Mononuclear cell (primary cell): Measurements from ENCODE around the gene FANCI. TPM values are rescaled to one million over a fixed set of nuclear protein-coding genes. Genes with fewer than 3 reads are reported as not detected.

Experiments
- H3K27me3 ChIP-seq: 2 replicates; pipeline ENCODE4 v1.6.0; 2011; ENCODE audit warnings: low read length, control low read depth; ENCODE audit not compliant: insufficient read depth
- H3K4me1 ChIP-seq: 2 replicates; pipeline ENCODE4 v1.5.1; 2011; ENCODE audit warnings: mild to moderate bottlenecking, low read length, control low read depth; ENCODE audit not compliant: insufficient read depth
- H3K4me3 ChIP-seq: 2 replicates; pipeline ENCODE4 v1.5.1; 2011; ENCODE audit warnings: mild to moderate bottlenecking, low read length, moderate library complexity
- H3K9me3 ChIP-seq: 2 replicates; pipeline ENCODE4 v1.5.1; 2011; ENCODE audit warnings: low read depth, mild to moderate bottlenecking, control low read depth, low read length
- total RNA-seq: library from RNA; depleted of rRNA; stranded (reverse); fragments of >200 nt; gene quantifications from one replicate; pipeline ENCODE4 v1.2.3, GENCODE V29; 2012

The FANCI gene
- total RNA-seq, 1 donor = 11.5 TPM

DNA sequence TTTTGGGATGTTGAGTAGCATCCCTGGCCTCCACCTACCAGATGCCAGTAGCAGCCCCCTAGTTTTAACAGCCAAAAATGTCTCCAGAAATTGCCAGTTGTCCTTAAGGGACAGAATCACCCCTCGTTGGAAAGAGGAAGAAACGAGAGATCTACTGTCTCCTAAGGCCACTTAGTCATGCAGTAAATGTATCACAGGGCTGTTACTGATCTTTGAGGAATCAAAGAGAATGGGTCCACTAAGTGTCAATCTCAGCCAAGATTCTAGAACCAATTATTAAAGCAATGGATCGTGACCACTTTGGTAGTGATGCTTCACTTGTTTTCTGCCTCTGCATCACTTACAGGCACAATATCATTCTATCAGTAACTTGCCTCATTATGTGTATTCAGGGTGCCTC is 64.5 kb downstream of the FANCI start:
- Histone ChIP-seq H3K4me1 (no peaks in the 10 kb centered on the region), H3K9me3 (no peaks in the 10 kb centered on the region), H3K27me3 (no peaks in the 10 kb centered on the region), H3K4me3 (no peak overlapping the region)

- Histone ChIP-seq H3K27me3 (no peaks in the 10 kb centered on the region), H3K4me1 (no peaks in the 10 kb centered on the region), H3K9me3 (no peaks in the 10 kb centered on the region), H3K4me3 (no peak overlapping the region)
Observed at GRCh38 chr15:89309993-89310392, 66.2 kb downstream of the FANCI start.

- H3K9me3 ChIP-seq = no peaks in the 10 kb centered on the region
- H3K27me3 ChIP-seq = no peaks in the 10 kb centered on the region
- H3K4me3 ChIP-seq = no peak overlapping the region
- H3K4me1 ChIP-seq = no peaks in the 10 kb centered on the region
Observed at GRCh38 chr15:89315375-89315929, 71.7 kb downstream of the FANCI start.

DNA sequence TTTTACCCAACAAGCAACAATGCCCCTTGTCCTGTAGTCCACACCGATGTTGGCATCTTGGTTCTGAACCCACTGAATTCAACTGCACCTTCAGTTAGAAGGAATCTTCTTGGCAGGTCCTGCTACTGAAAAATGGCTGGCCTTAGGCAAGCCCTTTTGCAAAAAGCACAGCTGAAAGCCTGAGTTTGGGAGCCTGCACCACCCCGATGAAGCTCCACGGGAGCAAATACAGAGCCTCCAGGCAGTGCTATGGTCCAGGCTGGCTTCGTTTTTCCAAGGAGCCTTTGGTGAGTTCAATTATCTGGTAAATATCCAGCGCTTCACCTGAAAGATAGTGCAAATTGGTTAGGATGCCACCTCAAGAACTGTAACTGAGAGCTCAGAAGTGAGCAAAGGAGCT is 72.7 kb downstream of the FANCI start:
- Histone ChIP-seq H3K27me3 (no peaks in the 10 kb centered on the region), H3K4me3 (no peak overlapping the region), H3K9me3 (no peaks in the 10 kb centered on the region), H3K4me1 (no peaks in the 10 kb centered on the region)

DNA sequence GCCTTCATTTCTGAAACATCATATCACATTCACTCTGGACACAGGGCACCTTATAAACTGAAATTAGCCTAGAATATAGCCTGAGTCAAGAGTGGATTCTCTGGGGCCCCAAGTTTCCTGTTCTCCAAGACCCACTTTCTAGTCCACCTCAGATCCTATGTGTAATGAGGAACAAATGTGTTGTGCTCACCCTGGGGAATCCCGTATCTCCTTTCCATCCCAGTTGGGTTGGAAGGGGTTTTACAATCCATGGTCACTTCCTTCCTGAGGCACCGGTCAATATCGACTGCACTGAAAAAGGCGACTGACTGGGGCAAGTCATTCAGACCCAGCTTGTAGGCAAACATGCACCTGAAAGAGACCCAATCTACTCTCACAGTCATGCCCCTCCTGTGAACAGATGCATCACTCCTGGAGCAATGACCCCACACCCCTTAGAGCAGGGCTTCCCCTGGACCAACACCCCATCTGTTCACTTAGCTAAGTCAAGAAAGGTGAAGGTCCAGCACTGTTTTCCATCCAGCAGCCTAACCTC is 73.5 kb downstream of the FANCI start:
- no peak overlapping the region for H3K4me3 ChIP-seq
- no peaks in the 10 kb centered on the region for H3K4me1 ChIP-seq
- H3K9me3 ChIP-seq = no peaks in the 10 kb centered on the region
- no peaks in the 10 kb centered on the region for H3K27me3 ChIP-seq

GRCh38 chr15:89319678-89320077 is 75.9 kb downstream of the FANCI start:
- Histone ChIP-seq H3K27me3 (no peaks in the 10 kb centered on the region), H3K4me3 (no peak overlapping the region), H3K4me1 (no peaks in the 10 kb centered on the region), H3K9me3 (no peaks in the 10 kb centered on the region)

DNA sequence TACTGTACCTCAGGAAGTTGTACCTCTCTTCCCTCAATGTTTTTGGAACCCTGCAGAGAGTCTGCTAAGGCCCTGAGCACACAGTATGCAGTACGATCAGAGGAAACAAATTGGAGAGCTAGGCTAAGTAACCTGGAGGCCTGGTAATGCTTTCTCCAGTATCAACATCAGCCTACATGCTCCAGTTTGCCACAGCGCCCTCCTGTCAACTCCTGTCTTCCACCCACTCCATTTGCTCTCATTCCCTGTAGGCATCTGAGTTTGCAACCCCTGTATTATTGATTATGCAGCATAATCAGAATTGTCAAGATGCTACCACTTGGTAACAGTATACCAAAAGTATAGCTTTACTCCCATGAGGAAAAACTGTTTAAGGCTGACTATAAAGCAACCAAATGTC is 76.4 kb downstream of the FANCI start:
- no peak overlapping the region for H3K4me3 ChIP-seq
- H3K4me1 ChIP-seq = no peaks in the 10 kb centered on the region
- H3K27me3 ChIP-seq = no peaks in the 10 kb centered on the region
- no peaks in the 10 kb centered on the region for H3K9me3 ChIP-seq

DNA sequence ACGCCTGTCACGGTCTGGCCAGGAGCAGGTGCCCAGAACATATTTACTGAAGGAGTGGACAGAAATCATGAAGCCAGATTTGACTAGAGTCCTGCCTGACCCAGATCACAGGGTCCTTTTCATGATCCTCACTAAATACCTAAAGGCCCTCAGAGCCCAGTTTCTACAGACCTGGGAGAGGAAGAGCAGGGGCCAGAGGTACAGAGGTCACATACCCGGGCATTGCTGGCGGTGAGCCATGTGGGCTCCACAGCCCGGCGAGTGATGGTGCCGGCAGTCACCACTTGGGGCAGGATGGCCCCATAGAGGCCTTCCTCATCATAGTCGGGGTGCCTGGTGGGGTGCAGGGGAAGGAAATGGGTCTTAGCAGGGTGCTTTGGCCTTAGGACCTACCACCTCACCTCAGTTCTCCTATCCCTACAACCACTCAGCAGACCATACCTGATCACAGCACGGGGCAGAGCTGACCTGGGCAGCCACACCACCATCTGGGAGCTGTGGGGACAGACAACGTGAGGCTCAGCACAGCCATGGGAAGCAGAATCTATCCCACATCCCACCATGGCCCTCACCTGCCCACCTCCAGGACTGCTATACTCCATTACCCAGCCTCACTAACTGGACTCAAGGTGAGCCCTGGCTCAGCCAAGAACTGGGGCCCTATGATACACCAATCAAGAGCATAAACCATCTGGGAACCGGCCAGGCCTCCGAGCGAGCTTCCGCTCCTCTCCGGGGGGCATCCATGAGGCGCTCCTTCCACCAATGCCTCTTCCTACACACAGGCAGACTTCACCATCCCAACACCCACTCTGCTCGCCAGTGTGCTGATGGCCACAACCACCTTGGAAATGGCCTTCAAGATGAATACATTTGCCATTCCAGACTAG is 78.0 kb downstream of the FANCI start:
- H3K4me3 ChIP-seq = no peak overlapping the region
- no peaks in the 10 kb centered on the region for H3K4me1 ChIP-seq
- no peaks in the 10 kb centered on the region for H3K27me3 ChIP-seq
- H3K9me3 ChIP-seq = no peaks in the 10 kb centered on the region

- H3K27me3 ChIP-seq = no peaks in the 10 kb centered on the region
- no peaks in the 10 kb centered on the region for H3K4me1 ChIP-seq
- H3K9me3 ChIP-seq = no peaks in the 10 kb centered on the region
- no peak overlapping the region for H3K4me3 ChIP-seq
Observed at GRCh38 chr15:89322822-89323221, 79.0 kb downstream of the FANCI start.

DNA sequence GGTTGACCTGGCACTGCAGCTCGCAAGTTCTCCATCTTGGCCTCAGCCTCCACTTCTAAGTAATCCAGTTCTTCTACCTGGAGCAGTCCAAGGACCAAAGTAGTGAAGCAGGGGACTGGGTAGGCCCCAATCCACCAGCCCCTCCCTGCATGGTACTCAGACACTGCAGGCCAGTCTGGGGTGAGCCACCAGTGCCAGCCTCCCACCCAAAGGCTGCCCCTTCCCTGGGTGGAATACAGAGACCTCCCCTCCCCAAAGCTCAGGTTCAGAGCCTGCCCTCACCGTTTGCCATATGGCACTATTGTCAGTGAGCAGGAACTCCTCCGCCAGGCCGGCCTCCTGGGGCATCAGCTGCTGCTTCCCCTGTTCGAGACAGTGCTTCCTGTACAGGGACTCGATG is 80.0 kb downstream of the FANCI start:
- Histone ChIP-seq H3K27me3 (no peaks in the 10 kb centered on the region), H3K4me3 (no peak overlapping the region), H3K9me3 (no peaks in the 10 kb centered on the region), H3K4me1 (peaks cover 5% of the 10 kb centered on the region)

DNA sequence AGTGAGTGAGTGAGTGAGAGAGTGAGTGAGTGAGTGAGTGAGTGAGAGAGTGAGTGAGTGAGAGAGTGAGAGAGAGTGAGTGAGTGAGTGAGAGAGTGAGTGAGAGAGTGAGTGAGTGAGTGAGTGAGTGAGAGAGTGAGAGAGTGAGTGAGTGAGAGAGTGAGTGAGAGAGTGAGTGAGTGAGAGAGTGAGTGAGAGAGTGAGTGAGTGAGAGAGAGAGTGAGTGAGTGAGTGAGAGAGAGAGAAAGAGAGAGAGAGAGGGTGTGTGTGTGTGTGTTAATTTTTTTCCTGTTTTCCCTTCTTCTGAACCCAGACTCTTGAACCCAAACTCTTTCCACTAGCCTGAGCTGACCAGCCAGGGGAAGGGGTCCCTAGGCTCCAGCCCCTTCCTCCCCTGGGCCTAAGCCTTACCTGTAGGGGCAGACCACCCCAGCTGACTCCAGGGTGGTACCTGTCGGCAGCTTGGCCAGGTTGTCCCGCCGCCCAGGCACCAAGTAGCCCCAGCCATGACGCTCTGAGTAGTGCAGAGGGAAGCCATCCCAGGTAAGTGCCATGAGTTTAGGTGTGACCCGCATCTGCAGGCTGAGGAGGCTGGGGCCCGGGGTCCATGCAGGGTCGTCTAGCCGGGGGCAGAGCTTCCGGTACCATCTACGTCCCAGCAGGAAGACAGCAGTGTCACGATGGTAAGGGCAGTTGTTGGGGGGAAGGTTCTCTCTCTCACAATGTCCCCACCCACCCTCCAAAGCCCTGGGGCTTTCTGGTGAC is 81.4 kb downstream of the FANCI start:
- H3K4me3 ChIP-seq = no peak overlapping the region
- peaks cover 19% of the 10 kb centered on the region for H3K4me1 ChIP-seq
- H3K27me3 ChIP-seq = no peaks in the 10 kb centered on the region
- no peaks in the 10 kb centered on the region for H3K9me3 ChIP-seq

DNA sequence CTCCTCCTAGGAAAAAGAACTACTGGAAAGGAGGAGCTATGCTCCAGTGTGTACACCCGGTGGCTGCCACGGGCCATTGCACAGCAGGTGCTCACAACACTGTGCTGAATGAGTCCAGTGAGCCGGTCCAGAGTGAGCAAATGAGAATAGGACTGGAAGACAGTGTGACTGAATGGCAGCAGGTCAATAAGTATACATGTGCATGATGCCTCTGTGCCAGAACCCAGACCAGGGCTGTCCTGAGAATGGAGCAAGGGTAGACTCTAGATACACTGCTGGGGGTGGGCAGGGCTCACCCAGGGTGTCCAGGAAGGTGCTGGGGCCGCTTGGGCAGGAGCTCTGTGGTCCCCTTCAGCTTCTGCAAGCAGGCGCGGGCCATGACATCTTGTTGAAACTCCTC is 82.5 kb downstream of the FANCI start:
- H3K4me3 ChIP-seq = no peak overlapping the region
- H3K27me3 ChIP-seq = no peaks in the 10 kb centered on the region
- H3K4me1 ChIP-seq = peaks cover 30% of the 10 kb centered on the region
- H3K9me3 ChIP-seq = no peaks in the 10 kb centered on the region

DNA sequence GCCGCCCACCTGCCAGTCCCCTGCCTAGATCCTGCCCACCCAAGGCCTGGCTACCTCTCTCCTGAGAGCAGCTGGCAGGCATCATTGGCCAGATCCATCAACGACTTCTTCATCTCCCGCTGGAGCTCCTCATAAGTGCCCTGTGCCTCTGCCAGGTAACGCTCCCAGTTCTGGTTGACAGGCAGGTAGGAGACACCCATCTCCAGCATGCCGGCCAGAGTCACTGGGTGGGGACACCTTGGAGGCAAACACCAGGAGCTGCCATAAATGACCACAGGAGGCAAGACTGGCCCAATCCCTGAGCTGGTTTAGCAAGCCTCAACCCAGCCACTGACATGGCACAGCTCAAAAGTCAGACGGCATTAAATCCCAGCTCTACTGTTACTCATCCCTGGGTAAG is 83.3 kb downstream of the FANCI start:
- Histone ChIP-seq H3K4me1 (peaks cover 38% of the 10 kb centered on the region), H3K9me3 (no peaks in the 10 kb centered on the region), H3K27me3 (no peaks in the 10 kb centered on the region), H3K4me3 (no peak overlapping the region)

GRCh38 chr15:89328398-89329254 is 84.8 kb downstream of the FANCI start:
- Histone ChIP-seq H3K9me3 (no peaks in the 10 kb centered on the region), H3K27me3 (no peaks in the 10 kb centered on the region), H3K4me1 (peaks cover 53% of the 10 kb centered on the region), H3K4me3 (no peak overlapping the region)
